ENCODE results near the gene IMMP2L.

IMMP2L gene

DNA sequence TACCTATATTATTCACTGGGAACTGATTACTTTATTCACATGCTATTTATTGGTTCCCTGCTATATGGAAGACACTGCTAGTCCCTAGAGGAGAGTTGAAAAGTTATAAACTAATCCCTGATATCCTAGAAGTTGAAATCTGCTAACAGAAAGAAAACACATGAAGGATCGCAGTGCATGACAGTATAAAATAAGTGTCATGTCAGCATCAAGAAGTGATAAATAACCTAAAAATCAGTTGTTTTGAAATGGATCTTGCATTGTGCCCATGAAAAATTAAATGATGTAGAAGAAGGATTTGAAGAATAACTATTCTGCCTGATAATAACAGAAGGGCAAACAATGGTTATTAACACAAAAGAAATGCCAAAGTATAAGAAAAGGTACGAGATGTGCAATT lies 764.6 kb downstream of the IMMP2L start:
- no peaks in the 10 kb centered on the region for H4K20me1 ChIP-seq (ENCODE audit: low read depth, low read length)
- H3K27ac ChIP-seq (ENCODE audit: low read depth, low read length): no peak overlapping the region
- no peak overlapping the region for H3K4me3 ChIP-seq (ENCODE audit: insufficient read depth, low read length, poor library complexity, severe bottlenecking)
- H3K36me3 ChIP-seq (ENCODE audit: low read length): no peaks in the 10 kb centered on the region
- TF ChIP-seq, protein P1, sequence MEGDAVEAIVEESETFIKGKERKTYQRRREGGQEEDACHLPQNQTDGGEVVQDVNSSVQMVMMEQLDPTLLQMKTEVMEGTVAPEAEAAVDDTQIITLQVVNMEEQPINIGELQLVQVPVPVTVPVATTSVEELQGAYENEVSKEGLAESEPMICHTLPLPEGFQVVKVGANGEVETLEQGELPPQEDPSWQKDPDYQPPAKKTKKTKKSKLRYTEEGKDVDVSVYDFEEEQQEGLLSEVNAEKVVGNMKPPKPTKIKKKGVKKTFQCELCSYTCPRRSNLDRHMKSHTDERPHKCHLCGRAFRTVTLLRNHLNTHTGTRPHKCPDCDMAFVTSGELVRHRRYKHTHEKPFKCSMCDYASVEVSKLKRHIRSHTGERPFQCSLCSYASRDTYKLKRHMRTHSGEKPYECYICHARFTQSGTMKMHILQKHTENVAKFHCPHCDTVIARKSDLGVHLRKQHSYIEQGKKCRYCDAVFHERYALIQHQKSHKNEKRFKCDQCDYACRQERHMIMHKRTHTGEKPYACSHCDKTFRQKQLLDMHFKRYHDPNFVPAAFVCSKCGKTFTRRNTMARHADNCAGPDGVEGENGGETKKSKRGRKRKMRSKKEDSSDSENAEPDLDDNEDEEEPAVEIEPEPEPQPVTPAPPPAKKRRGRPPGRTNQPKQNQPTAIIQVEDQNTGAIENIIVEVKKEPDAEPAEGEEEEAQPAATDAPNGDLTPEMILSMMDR (IDR thresholded peaks at IDR 0.05; ENCODE audit: insufficient read depth, low read length, poor library complexity, severe bottlenecking): no peak
- H3K4me2 ChIP-seq (ENCODE audit: low read depth, low read length, poor library complexity, severe bottlenecking): no peak overlapping the region
- no peaks in the 10 kb centered on the region for H3K9me3 ChIP-seq (ENCODE audit: insufficient read depth, low read length)
- no peaks in the 10 kb centered on the region for H3K79me2 ChIP-seq (ENCODE audit: insufficient read depth, low read length)
- H3F3A ChIP-seq (ENCODE audit: insufficient read depth): no peaks in the 10 kb centered on the region
- H3K27me3 ChIP-seq (ENCODE audit: low read length): no peaks in the 10 kb centered on the region
- H3K9me2 ChIP-seq (replicated peaks; ENCODE audit: insufficient read depth, low read length): no peaks in the 10 kb centered on the region
- no peak overlapping the region for H2AFZ ChIP-seq (ENCODE audit: low read depth, low read length, severe bottlenecking)
- no peak overlapping the region for H3K9ac ChIP-seq (ENCODE audit: low read length)

DNA sequence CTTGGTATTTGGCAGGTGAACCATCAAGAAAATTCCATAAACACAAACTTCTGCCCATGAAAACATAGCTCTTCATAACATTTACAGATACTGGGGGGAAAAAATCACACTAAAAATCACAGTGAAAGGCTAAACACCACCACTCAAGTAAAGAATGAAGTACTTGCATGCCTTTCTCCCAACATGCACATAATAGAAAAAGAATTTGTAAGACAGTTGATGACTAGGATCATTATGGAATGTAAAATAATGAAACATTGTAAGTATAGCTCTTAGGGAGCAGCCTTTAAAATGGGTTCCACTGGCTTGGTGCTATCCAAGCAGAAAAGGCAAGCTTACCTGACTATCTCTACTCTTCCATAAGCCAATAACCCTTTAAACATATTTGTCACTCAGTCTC lies 771.3 kb downstream of the IMMP2L start:
- Histone ChIP-seq H3K4me2 (ENCODE audit: low read depth, low read length, poor library complexity, severe bottlenecking) (no peak overlapping the region), H3K4me3 (ENCODE audit: insufficient read depth, low read length, poor library complexity, severe bottlenecking) (no peak overlapping the region)

DNA sequence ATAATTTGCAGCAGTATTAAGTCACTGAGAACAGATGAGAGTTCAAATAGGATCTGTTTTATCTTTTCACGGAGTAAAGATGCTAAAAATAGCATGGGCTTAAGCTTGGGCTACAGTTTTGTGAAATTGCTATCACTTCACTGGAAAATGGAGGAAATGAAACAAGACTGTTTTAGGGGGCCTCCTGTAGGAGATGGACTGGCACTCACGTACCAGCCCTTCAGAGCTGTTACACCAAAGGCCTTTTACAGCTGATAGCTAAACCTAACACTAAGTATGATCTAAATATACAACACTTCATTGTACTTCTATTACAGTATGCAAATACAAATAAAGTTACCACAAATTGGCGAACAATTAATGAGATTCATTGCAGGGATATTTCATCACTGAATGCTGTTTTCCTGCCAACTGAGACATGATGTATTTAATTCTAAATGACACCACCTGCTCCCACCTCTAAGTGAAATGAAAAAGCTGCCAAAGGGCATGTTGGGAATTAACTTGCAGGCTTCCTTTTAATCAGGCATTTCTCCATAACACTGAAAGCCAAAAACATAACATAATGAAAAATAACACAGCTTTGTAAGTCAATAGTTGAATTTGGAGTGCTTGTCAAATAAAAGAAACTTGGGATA lies 775.8 kb downstream of the IMMP2L start:
- Histone ChIP-seq H3K9me2 (replicated peaks; ENCODE audit: insufficient read depth, low read length) (no peaks in the 10 kb centered on the region), H4K20me1 (ENCODE audit: low read depth, low read length) (no peaks in the 10 kb centered on the region), H2AFZ (ENCODE audit: low read depth, low read length, severe bottlenecking) (no peak overlapping the region), H3K27me3 (ENCODE audit: low read length) (no peaks in the 10 kb centered on the region), H3K9me3 (ENCODE audit: insufficient read depth, low read length) (no peaks in the 10 kb centered on the region), H3K36me3 (ENCODE audit: low read length) (no peaks in the 10 kb centered on the region; the same call in 1 of the 2 replicates), H3K4me3 (ENCODE audit: insufficient read depth, low read length, poor library complexity, severe bottlenecking) (no peak overlapping the region), H3K9ac (ENCODE audit: low read length) (no peak overlapping the region), H3K79me2 (ENCODE audit: insufficient read depth, low read length) (no peaks in the 10 kb centered on the region), H3K27ac (ENCODE audit: low read depth, low read length) (no peak overlapping the region), H3F3A (ENCODE audit: insufficient read depth) (no peaks in the 10 kb centered on the region), H3K4me2 (ENCODE audit: low read depth, low read length, poor library complexity, severe bottlenecking) (no peak overlapping the region)
- no peak for TF ChIP-seq EZH2phosphoT487 (conservative IDR thresholded peaks at IDR 0.05; ENCODE audit: low read length)
- TF ChIP-seq, protein P1 (IDR thresholded peaks at IDR 0.05; ENCODE audit: insufficient read depth, low read length, poor library complexity, severe bottlenecking): no peak

More for the DNA sequence above, 771.3 kb downstream of the IMMP2L start:
- Histone ChIP-seq H3K27ac (ENCODE audit: low read depth, low read length) (no peak overlapping the region), H3K79me2 (ENCODE audit: insufficient read depth, low read length) (no peaks in the 10 kb centered on the region), H2AFZ (ENCODE audit: low read depth, low read length, severe bottlenecking) (no peak overlapping the region), H3K9me3 (ENCODE audit: insufficient read depth, low read length) (no peaks in the 10 kb centered on the region), H3K27me3 (ENCODE audit: low read length) (no peaks in the 10 kb centered on the region), H3K9me2 (replicated peaks; ENCODE audit: insufficient read depth, low read length) (no peaks in the 10 kb centered on the region), H3K36me3 (ENCODE audit: low read length) (no peaks in the 10 kb centered on the region), H3F3A (ENCODE audit: insufficient read depth) (no peaks in the 10 kb centered on the region), H4K20me1 (ENCODE audit: low read depth, low read length) (no peaks in the 10 kb centered on the region), H3K9ac (ENCODE audit: low read length) (no peak overlapping the region)
- TF ChIP-seq EZH2phosphoT487 (conservative IDR thresholded peaks at IDR 0.05; ENCODE audit: low read length): no peak
- TF ChIP-seq, protein P1 (IDR thresholded peaks at IDR 0.05; ENCODE audit: insufficient read depth, low read length, poor library complexity, severe bottlenecking): no peak

All from SU-DHL-6 (cell line).